Neural crest cell (in vitro differentiated cells): ENCODE results near the gene SLC2A9. TPM values are rescaled to one million over a fixed set of nuclear protein-coding genes. Genes with fewer than 3 reads are reported as not detected.

Experiments
- DNase-seq: peaks from one replicate; pipeline ENCODE4 v3.0.0; 2021; ENCODE audit warnings: low read depth, mixed read lengths, low spot score
- H3K27ac Mint-ChIP-seq: one replicate; pipeline ENCODE4 v1.8.0; 2021; ENCODE audit warnings: mild to moderate bottlenecking, mixed read lengths; ENCODE audit not compliant: unreplicated experiment
- H3K27me3 Mint-ChIP-seq: 2 replicates; pipeline ENCODE4 v1.8.0; 2021; ENCODE audit warnings: low read depth, mild to moderate bottlenecking, mixed read lengths
- H3K36me3 Mint-ChIP-seq: 2 replicates; pipeline ENCODE4 v1.8.0; 2021; ENCODE audit warnings: low read depth, mild to moderate bottlenecking, mixed read lengths
- H3K4me1 Mint-ChIP-seq: 2 replicates; pipeline ENCODE4 v1.8.0; 2021; ENCODE audit warnings: mixed read lengths
- H3K4me3 Mint-ChIP-seq: one replicate; pipeline ENCODE4 v1.8.0; 2021; ENCODE audit warnings: mild to moderate bottlenecking, mixed read lengths
- H3K9me3 Mint-ChIP-seq: 2 replicates; pipeline ENCODE4 v1.8.0; 2021; ENCODE audit warnings: mixed read lengths
- total RNA-seq: library from RNA; stranded (reverse); gene quantifications from 2 replicates; pipeline ENCODE4 v1.2.1, GENCODE V29; 2021
- TF ChIP-seq, protein P1 (sequence below): fragments of 200-600 bp; sonication (generic); conservative IDR thresholded peaks from 2 replicates; pipeline ENCODE4 v1.5.0; 2021; ENCODE audit warnings: antibody characterized with exemption, mild to moderate bottlenecking

SLC2A9 gene
- total RNA-seq, 1 donor from 2014 or later, result 0.26 TPM

- DNase-seq, result no peak
- H3K27ac Mint-ChIP-seq, result no peak overlapping the region
- no peaks in the 10 kb centered on the region for H3K4me1 Mint-ChIP-seq
- H3K27me3 Mint-ChIP-seq, result peaks cover 8% of the 10 kb centered on the region
- no peaks in the 10 kb centered on the region for H3K9me3 Mint-ChIP-seq
- H3K4me3 Mint-ChIP-seq, result no peak overlapping the region
- TF ChIP-seq, protein P1, sequence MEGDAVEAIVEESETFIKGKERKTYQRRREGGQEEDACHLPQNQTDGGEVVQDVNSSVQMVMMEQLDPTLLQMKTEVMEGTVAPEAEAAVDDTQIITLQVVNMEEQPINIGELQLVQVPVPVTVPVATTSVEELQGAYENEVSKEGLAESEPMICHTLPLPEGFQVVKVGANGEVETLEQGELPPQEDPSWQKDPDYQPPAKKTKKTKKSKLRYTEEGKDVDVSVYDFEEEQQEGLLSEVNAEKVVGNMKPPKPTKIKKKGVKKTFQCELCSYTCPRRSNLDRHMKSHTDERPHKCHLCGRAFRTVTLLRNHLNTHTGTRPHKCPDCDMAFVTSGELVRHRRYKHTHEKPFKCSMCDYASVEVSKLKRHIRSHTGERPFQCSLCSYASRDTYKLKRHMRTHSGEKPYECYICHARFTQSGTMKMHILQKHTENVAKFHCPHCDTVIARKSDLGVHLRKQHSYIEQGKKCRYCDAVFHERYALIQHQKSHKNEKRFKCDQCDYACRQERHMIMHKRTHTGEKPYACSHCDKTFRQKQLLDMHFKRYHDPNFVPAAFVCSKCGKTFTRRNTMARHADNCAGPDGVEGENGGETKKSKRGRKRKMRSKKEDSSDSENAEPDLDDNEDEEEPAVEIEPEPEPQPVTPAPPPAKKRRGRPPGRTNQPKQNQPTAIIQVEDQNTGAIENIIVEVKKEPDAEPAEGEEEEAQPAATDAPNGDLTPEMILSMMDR, result no peak
- H3K36me3 Mint-ChIP-seq, result no peaks in the 10 kb centered on the region
Measured at GRCh38 chr4:9875516-9875915, 145.8 kb downstream of the SLC2A9 start.

- Mint-ChIP-seq H3K27ac (no peak overlapping the region), H3K9me3 (no peaks in the 10 kb centered on the region), H3K4me3 (no peak overlapping the region), H3K36me3 (no peaks in the 10 kb centered on the region), H3K4me1 (no peaks in the 10 kb centered on the region), H3K27me3 (peaks cover 8% of the 10 kb centered on the region)
- no peak for DNase-seq
- TF ChIP-seq, protein P1, result no peak
Measured at GRCh38 chr4:9874385-9874784, 146.9 kb downstream of the SLC2A9 start.

DNA sequence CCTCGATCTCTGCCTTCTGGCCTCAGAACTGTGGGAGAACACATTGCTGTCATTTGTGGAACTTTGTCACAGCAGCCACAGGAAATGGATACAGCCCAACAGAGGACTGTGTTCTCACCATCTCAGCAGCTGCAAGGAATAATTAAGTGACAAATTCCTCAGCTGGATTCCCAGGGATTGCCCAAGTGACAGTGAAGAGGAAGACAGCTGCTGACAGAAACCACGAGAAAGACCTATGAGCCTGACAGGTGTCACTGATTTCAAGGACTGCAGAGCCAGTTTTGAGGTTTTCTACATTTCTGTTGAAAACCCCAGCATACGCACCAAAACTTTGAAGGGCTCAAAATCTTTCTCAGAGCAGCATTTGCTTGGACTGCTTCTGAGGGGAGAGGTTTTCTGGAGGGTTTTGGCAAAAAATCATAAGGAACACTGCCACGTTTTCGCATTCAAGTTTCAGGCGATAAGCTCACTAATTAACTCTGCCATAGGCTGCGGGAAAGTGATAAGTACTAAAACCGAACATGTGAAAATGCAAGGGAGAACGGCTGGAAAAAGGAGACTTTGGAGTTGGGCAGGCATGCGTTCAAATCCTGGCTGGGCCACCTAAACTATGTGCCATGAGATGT, 151.0 kb downstream of the SLC2A9 start:
- Mint-ChIP-seq H3K27me3 (no peaks in the 10 kb centered on the region), H3K36me3 (no peaks in the 10 kb centered on the region), H3K4me3 (no peak overlapping the region), H3K4me1 (no peaks in the 10 kb centered on the region), H3K9me3 (no peaks in the 10 kb centered on the region), H3K27ac (no peak overlapping the region)
- DNase-seq, result no peak
- TF ChIP-seq, protein P1, result no peak

- no peaks in the 10 kb centered on the region for H3K9me3 Mint-ChIP-seq
- TF ChIP-seq, protein P1, result no peak
- no peaks in the 10 kb centered on the region for H3K36me3 Mint-ChIP-seq
- H3K4me3 Mint-ChIP-seq, result no peak overlapping the region
- no peaks in the 10 kb centered on the region for H3K4me1 Mint-ChIP-seq
- peaks cover 3% of the 10 kb centered on the region for H3K27me3 Mint-ChIP-seq
- no peak for DNase-seq
- no peak overlapping the region for H3K27ac Mint-ChIP-seq
Measured at GRCh38 chr4:9867751-9868425, 153.4 kb downstream of the SLC2A9 start.

- H3K4me3 Mint-ChIP-seq, result no peak overlapping the region
- DNase-seq, result no peak
- H3K27ac Mint-ChIP-seq, result no peak overlapping the region
- no peaks in the 10 kb centered on the region for H3K4me1 Mint-ChIP-seq
- H3K27me3 Mint-ChIP-seq, result peaks cover 4% of the 10 kb centered on the region
- no peaks in the 10 kb centered on the region for H3K36me3 Mint-ChIP-seq
- no peaks in the 10 kb centered on the region for H3K9me3 Mint-ChIP-seq
- TF ChIP-seq, protein P1, result no peak
Measured at GRCh38 chr4:9866931-9867330, 154.4 kb downstream of the SLC2A9 start.
